AG04449 (cell line): ENCODE measurements around the gene GGT7.

Experiments
- CTCF ChIA-PET: fragments of 350-600 bp; formaldehyde crosslinking; extraction: SDS; loops from one replicate; lab custom pipeline; 2021; ENCODE audit warnings: antibody characterized with exemption; lab: Yijun Ruan, JAX
- POLR2A ChIA-PET: fragments of 400-600, 350-600 bp; formaldehyde crosslinking; extraction: SDS; loops from one replicate; lab custom pipeline; 2020; ENCODE audit warnings: antibody characterized with exemption, inconsistent platforms; lab: Yijun Ruan, JAX
- DNase-seq: peaks from one replicate; pipeline ENCODE4 v3.0.0-alpha.2; 2010; ENCODE audit warnings: low read depth, low spot score
- H3K4me3 ChIP-seq: 2 replicates; pipeline ENCODE4 v1.5.1; 2011; ENCODE audit warnings: low read depth, mild to moderate bottlenecking, control low read depth, low read length
- CTCF ChIP-seq: IDR thresholded peaks from one replicate; pipeline ENCODE4 v1.5.1; 2011; ENCODE audit warnings: mild to moderate bottlenecking, moderate library complexity, low read length, control low read depth, inconsistent platforms; ENCODE audit not compliant: insufficient read depth; ENCODE audit errors: missing control alignments

GGT7 gene

GRCh38 chr20:34834459-34834893, 38.2 kb downstream of the GGT7 start:
- POLR2A ChIA-PET = no interaction called here
- peak; percentile 0 for DNase-seq

GRCh38 chr20:34831936-34832335, 40.7 kb downstream of the GGT7 start:
- DNase-seq = no peak
- no peak for TF ChIP-seq CTCF
- no peak overlapping the region for H3K4me3 ChIP-seq
- ChIA-PET POLR2A (no interaction called here), CTCF (interaction anchor here (1.0 to 1.7 kb wide), 6 partner anchors 9 to 472 kb away, joined by 3 to 5 read pairs (median 4); no protein-coding TSS in a partner anchor)

More at GRCh38 chr20:34834459-34834893, 38.2 kb downstream of the GGT7 start:
- no peak overlapping the region for H3K4me3 ChIP-seq
- CTCF ChIA-PET = interaction anchor here (0.7 to 3.6 kb wide), 12 partner anchors 9 to 374 kb away, joined by 3 to 10 read pairs (median 5); partner anchors contain the start of genes GGT7 and NCOA6
- TF ChIP-seq CTCF = no peak

- no peak for DNase-seq
- TF ChIP-seq CTCF = no peak
- ChIA-PET CTCF (interaction anchor here (1.6 kb wide), 1 partner anchor 43 kb away, joined by 3 read pairs; the partner anchor contains the start of gene GGT7), POLR2A (interaction anchor here (0.7 kb wide), 1 partner anchor 170 kb away, joined by 4 read pairs; no protein-coding TSS in a partner anchor)
- H3K4me3 ChIP-seq = no peak overlapping the region
Measured at GRCh38 chr20:34829191-34829590, 43.5 kb downstream of the GGT7 start.

GRCh38 chr20:34825530-34826362, 46.9 kb downstream of the GGT7 start, which contains the start of gene NCOA6:
TSS of gene NCOA6 (minus strand) at chr20:34825651. CDS start at chr20:34782355, 43,296 bp downstream.
- H3K4me3 ChIP-seq = peak within 1 kb of the TSS; percentile 98
- CTCF ChIA-PET = interaction anchor here (0.9 to 1.5 kb wide), 3 partner anchors 10 to 147 kb away, joined by 3 to 8 read pairs (median 5); no protein-coding TSS in a partner anchor
- no peak for TF ChIP-seq CTCF
- POLR2A ChIA-PET = interaction anchor here (1.0 kb wide), 1 partner anchor 169 kb away, joined by 3 read pairs; no protein-coding TSS in a partner anchor
- DNase-seq = no peak

GRCh38 chr20:34824806-34825529, 47.7 kb downstream of the GGT7 start:
- TF ChIP-seq CTCF = peak; percentile 1
- ChIA-PET POLR2A (interaction anchor here (0.7 to 1.0 kb wide), 2 partner anchors 170 to 459 kb away, joined by 3 read pairs; partner anchors contain the start of gene EIF6), CTCF (interaction anchor here (0.9 to 1.5 kb wide), 6 partner anchors 10 to 638 kb away, joined by 3 to 8 read pairs (median 4); no protein-coding TSS in a partner anchor)
- DNase-seq = no peak
- peak overlapping the region; percentile 98 for H3K4me3 ChIP-seq
